HepG2 (cell line): ENCODE results near the gene RASGRP4. TPM values are rescaled to one million over a fixed set of nuclear protein-coding genes. Genes with fewer than 3 reads are reported as not detected.
A peak's percentile ranks its signal among the peaks of the same experiment; 100 is the strongest.

Source experiments
- ATAC-seq: fragments of 200-7000 bp; cut with Tn5 transposase; 3 replicates; pipeline ENCODE4 v1.9.1; 2020; ENCODE audit warnings: mild to moderate bottlenecking, moderate library complexity
- BruUV-seq: library from RNA; stranded (reverse); fragments of 400-500 nt; replicated peaks from 2 replicates; lab custom pipeline; 2021; lab: Mats Ljungman, UMichigan
- CTCF ChIA-PET: fragments of 300-600 bp; formaldehyde crosslinking; extraction: SDS; loops from one replicate; lab custom pipeline; 2021; ENCODE audit warnings: low total read pairs, inconsistent platforms, low intra/inter-chr PET ratio; lab: Yijun Ruan, JAX
- POLR2A ChIA-PET: fragments of 350-600 bp; sonication (Branson Sonifier 250); formaldehyde crosslinking; loops from one replicate; lab custom pipeline; 2020; ENCODE audit warnings: antibody characterized with exemption, inconsistent platforms; lab: Yijun Ruan, JAX
- DNase-seq: peaks from one replicate; pipeline ENCODE4 v3.0.0-alpha.2; 2015; ENCODE audit warnings: low spot score
- FAIRE-seq: peaks from 3 replicates; lab custom pipeline; 2011; peaks lifted over from hg19 to GRCh38; lab: Jason Lieb, UNC
- H2AFZ ChIP-seq: one replicate; pipeline ENCODE4 v1.6.1; 2011; ENCODE audit warnings: low read length, inconsistent platforms
- H3K27ac ChIP-seq: fragments of 300-600 bp; 3 replicates; pipeline ENCODE4 v1.8.0; 2011; ENCODE audit warnings: mixed run types, mild to moderate bottlenecking, mixed read lengths, low read length, inconsistent platforms; ENCODE audit not compliant: insufficient read depth; ENCODE audit errors: extremely low read length
- H3K27me3 ChIP-seq, 2 experiments: fragments of 200-600 bp in 1 of 2; 2 replicates in 1 of 2; 3 replicates in 1 of 2; pipeline versions ENCODE4 v1.6.0 to v1.8.0; 2011; ENCODE audit warnings: low read length in 2 of 2, mild to moderate bottlenecking in 2 of 2, moderate library complexity in 2 of 2, inconsistent platforms in 1 of 2; ENCODE audit not compliant: insufficient read depth in 2 of 2, control insufficient read depth in 1 of 2
- H3K36me3 ChIP-seq, 2 experiments: fragments of 200-600 bp in 1 of 2; replicated peaks in 1 of 2; 2 replicates in 1 of 2; 3 replicates in 1 of 2; pipeline versions ENCODE4 v1.5.1 to v1.8.0; 2011; ENCODE audit warnings: low read length in 2 of 2, inconsistent platforms in 1 of 2; ENCODE audit not compliant: insufficient read depth in 2 of 2, control insufficient read depth in 1 of 2
- H3K4me1 ChIP-seq: 2 replicates; pipeline ENCODE4 v1.5.1; 2012; ENCODE audit warnings: low read length, inconsistent platforms; ENCODE audit not compliant: insufficient read depth
- H3K4me2 ChIP-seq: 2 replicates; pipeline ENCODE4 v1.6.0; 2011; ENCODE audit warnings: low read depth, low read length, inconsistent platforms
- H3K4me3 ChIP-seq, 3 experiments: fragments of 200-600 bp in 1 of 3; sonication (generic), shearing (Covaris generic) in 1 of 3; replicated peaks in 1 of 3; 2 replicates each; pipeline ENCODE4 v1.5.1; 2011 to 2016; ENCODE audit warnings: low read length in 3 of 3, inconsistent platforms in 2 of 3, low read depth in 2 of 3, mild to moderate bottlenecking in 2 of 3, control low read depth in 1 of 3, mixed read lengths in 1 of 3; ENCODE audit not compliant: insufficient read depth in 1 of 3
- H3K79me2 ChIP-seq: one replicate; pipeline ENCODE4 v1.6.1; 2011; ENCODE audit warnings: low read length, inconsistent platforms; ENCODE audit not compliant: insufficient read depth
- H3K9ac ChIP-seq: 2 replicates; pipeline ENCODE4 v1.6.0; 2011; ENCODE audit warnings: mild to moderate bottlenecking, low read depth, low read length, inconsistent platforms; ENCODE audit not compliant: insufficient read depth
- H3K9me3 ChIP-seq: 2 replicates; pipeline ENCODE4 v1.5.1; 2012; ENCODE audit warnings: mild to moderate bottlenecking, low read length
- H4K20me1 ChIP-seq: 2 replicates; pipeline ENCODE4 v1.6.0; 2011; ENCODE audit warnings: inconsistent platforms, mild to moderate bottlenecking, low read length, moderate library complexity; ENCODE audit not compliant: insufficient read depth
- CBX5 ChIP-seq: sonication (generic); formaldehyde crosslinking; IDR thresholded peaks from 2 replicates; pipeline ENCODE4 v1.4.0; 2020; ENCODE audit warnings: missing genetic modification reagents, borderline replicate concordance
- FOXA1 ChIP-seq, 2 experiments: fragments of 450-650 bp in 1 of 2; sonication (generic) in 1 of 2; formaldehyde crosslinking in 1 of 2; IDR thresholded peaks; 2 replicates each; pipeline versions ENCODE4 v1.4.0 to v1.6.1; 2016 to 2020; ENCODE audit warnings: missing genetic modification reagents in 1 of 2
- GLI4 ChIP-seq: sonication (generic); formaldehyde crosslinking; IDR thresholded peaks from 2 replicates; pipeline ENCODE4 v1.5.1; 2020; ENCODE audit warnings: missing genetic modification reagents, mild to moderate bottlenecking, moderate library complexity, borderline replicate concordance
- HNRNPLL ChIP-seq: fragments of 200-400 bp; formaldehyde crosslinking; IDR thresholded peaks from 2 replicates; pipeline ENCODE4 v1.6.1; 2017; ENCODE audit warnings: mild to moderate bottlenecking, low read depth, low read length; ENCODE audit not compliant: poor library complexity, severe bottlenecking
- MIER2 ChIP-seq: IDR thresholded peaks from 2 replicates; pipeline ENCODE4 v1.6.1; 2016; ENCODE audit warnings: missing biosample characterization, missing genetic modification reagents
- POGZ ChIP-seq: sonication (generic); formaldehyde crosslinking; IDR thresholded peaks from 2 replicates; pipeline ENCODE4 v1.4.0; 2020; ENCODE audit warnings: mild to moderate bottlenecking, missing genetic modification reagents
- RFXAP ChIP-seq: sonication (generic); formaldehyde crosslinking; IDR thresholded peaks from 2 replicates; pipeline ENCODE4 v1.4.0; 2020; ENCODE audit warnings: missing genetic modification reagents, borderline replicate concordance
- SALL2 ChIP-seq: sonication (generic); formaldehyde crosslinking; IDR thresholded peaks from 2 replicates; pipeline ENCODE4 v1.8.1; 2023; ENCODE audit warnings: mild to moderate bottlenecking, missing genetic modification reagents, inconsistent platforms
- ZBTB7B ChIP-seq: sonication (generic); formaldehyde crosslinking; IDR thresholded peaks from 2 replicates; pipeline ENCODE4 v1.4.0; 2020; ENCODE audit warnings: missing genetic modification reagents
- ZNF777 ChIP-seq: sonication (generic); formaldehyde crosslinking; IDR thresholded peaks from 2 replicates; pipeline ENCODE4 v1.4.0; 2020; ENCODE audit warnings: missing genetic modification reagents
- WGBS: methylation state at CpG from one replicate; pipeline ENCODE4 v1.1.6; 2017; ENCODE audit warnings: low lambda C conversion rate; 5-methylcytosine and 5-hydroxymethylcytosine counted together
- in situ Hi-C: cut with HindIII; loops from 2 replicates; pipeline ENCODE4 v1.10.0; 2017; ENCODE audit warnings: low pct_unique_long_range_greater_than_20kb; ENCODE audit not compliant: extremely low pct_ligation_motif_present
- intact Hi-C: fragments of 100-400 bp; cut with micrococcal nuclease; formaldehyde crosslinking; loops from one replicate; pipeline ENCODE4 v1.10.0; 2022; ENCODE audit not compliant: unreplicated experiment
- polyA plus RNA-seq, 8 experiments: library from polyadenylated mRNA; depleted of rRNA in 3 of 8; stranded (reverse) in 7 of 8; unstranded in 1 of 8; fragments of >200 nt; fragmentation: Illumina TruSeq in 4 of 8; extraction: Trizol in 4 of 8; gene quantifications; 2 replicates each; pipeline versions ENCODE4 v1.2.1 to v1.2.3, GENCODE V29; 2011 to 2016; ENCODE audit warnings: low read depth in 4 of 8, missing spikeins in 1 of 8, mixed read lengths in 1 of 8; ENCODE audit not compliant: insufficient read depth in 1 of 8
- total RNA-seq, 5 experiments: library from RNA; depleted of rRNA; stranded (reverse); fragments of >200 nt; fragmentation: Illumina TruSeq; extraction: Trizol; gene quantifications; 2 replicates each; pipeline ENCODE4 v1.2.3, GENCODE V29; 2016; ENCODE audit warnings: low read depth in 1 of 5
- TF ChIP-seq, protein P1 (sequence below): sonication (generic); formaldehyde crosslinking; IDR thresholded peaks from 2 replicates; pipeline ENCODE4 v1.5.0; 2020; ENCODE audit warnings: mild to moderate bottlenecking, missing genetic modification reagents
- TF ChIP-seq, protein P2 (sequence below), 2 experiments: sonication (generic) in 1 of 2; formaldehyde crosslinking in 1 of 2; IDR thresholded peaks; 2 replicates each; pipeline versions ENCODE4 v1.4.0 to v1.6.1; 2018 to 2020; ENCODE audit warnings: missing genetic modification reagents in 2 of 2, borderline replicate concordance in 1 of 2, low read depth in 1 of 2, mild to moderate bottlenecking in 1 of 2, missing biosample characterization in 1 of 2
- TF ChIP-seq, protein P3 (sequence below): sonication (generic); formaldehyde crosslinking; IDR thresholded peaks from 2 replicates; pipeline ENCODE4 v1.4.0; 2020; ENCODE audit warnings: missing genetic modification reagents

Gene RASGRP4
- total and polyA plus RNA-seq, 2 of the 13 experiments (the other 11 are each of a cell fraction or from before 2014, with no cell fraction given): not detected

DNA sequence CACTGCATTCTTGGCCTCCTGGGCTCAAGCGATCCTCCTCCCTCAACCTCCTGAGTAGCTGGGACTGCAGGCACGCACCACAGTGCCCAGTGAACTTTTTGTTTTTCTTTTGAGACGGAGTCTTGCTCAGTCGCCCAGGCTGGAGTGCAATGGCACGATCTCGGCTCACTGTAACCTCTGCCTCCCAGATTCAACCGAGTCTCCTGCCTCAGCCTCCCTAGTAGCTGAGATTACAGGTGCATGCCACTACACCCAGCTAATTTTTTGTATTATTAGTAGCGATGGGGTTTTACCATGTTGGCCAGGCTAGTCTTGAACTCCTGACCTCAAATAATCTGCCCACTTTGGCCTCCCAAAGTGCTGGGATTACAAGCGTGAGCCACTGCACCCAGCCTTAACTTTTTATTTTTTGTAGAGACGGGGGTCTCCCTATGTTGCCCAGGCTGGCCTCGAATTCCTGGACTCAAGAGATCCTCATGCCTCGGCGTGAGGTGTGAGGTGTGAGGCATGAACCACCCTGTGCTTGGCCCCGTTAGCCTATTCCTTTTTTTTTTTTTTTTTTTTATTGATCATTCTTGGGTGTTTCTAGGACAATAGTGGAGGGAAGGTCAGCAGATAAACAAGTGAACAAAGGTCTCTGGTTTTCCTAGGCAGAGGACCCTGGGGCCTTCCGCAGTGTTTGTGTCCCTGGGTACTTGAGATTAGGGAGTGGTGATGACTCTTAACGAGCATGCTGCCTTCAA lies 62.9 kb downstream of the RASGRP4 start (continued):
- TF ChIP-seq, protein P1, sequence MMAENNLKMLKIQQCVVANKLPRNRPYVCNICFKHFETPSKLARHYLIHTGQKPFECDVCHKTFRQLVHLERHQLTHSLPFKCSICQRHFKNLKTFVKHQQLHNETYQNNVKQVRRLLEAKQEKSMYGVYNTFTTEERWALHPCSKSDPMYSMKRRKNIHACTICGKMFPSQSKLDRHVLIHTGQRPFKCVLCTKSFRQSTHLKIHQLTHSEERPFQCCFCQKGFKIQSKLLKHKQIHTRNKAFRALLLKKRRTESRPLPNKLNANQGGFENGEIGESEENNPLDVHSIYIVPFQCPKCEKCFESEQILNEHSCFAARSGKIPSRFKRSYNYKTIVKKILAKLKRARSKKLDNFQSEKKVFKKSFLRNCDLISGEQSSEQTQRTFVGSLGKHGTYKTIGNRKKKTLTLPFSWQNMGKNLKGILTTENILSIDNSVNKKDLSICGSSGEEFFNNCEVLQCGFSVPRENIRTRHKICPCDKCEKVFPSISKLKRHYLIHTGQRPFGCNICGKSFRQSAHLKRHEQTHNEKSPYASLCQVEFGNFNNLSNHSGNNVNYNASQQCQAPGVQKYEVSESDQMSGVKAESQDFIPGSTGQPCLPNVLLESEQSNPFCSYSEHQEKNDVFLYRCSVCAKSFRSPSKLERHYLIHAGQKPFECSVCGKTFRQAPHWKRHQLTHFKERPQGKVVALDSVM (CRISPR knock-in tag): peak; percentile 68; the same call in 1 of the 2 replicates

DNA sequence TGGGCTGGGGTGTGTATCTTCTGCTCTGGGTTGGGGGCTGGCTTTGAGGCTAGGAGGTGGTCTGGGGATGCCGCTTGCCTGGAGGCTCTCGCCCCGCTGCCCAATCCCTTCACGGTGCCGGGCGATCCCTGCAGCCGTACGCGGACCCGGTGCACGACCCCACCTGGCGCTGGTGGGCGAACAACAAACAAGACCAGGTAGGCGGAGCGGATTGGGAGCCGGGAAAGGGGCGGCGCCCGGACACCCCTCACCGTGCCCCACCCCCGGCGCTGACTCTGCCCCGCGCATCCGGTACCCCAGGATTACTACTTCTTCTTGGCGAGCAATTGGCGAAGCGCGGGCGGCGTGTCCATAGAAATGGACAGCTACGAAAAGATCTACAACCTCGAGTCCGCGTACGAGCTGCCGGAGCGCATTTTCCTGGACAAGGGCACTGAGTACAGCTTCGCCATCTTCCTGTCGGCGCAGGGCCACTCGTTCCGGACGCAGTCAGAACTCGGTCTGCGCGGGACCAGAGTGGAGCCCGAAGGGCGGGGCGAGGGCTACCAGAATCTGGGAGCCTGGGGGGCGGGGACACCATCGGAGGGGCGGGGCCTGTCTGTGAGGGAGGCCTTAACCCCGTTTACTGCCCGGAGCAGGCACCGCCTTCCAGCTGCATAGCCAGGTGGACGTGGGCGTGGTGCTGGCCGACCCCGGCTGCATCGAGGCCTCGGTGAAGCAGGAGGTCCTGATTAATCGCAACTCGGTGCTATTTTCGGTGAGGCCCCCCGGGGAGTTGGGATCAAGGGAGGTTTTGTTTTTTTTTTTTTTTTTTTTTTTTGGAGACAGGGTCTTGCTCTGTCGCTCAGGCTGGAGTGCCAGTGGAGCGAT lies 63.7 kb downstream of the RASGRP4 start:
- ATAC-seq (peak; percentile 55), DNase-seq (peak; percentile 23), FAIRE-seq (no peak)
- CTCF ChIA-PET: no interaction called here
- H3K27ac ChIP-seq: no peak overlapping the region
- no peaks in the 10 kb centered on the region for H3K9me3 ChIP-seq
- H3K36me3 ChIP-seq: no peaks in the 10 kb centered on the region
- peaks cover 15 to 43% of the 10 kb centered on the region in 2 experiments; a peak in 4 of 5 replicates for H3K27me3 ChIP-seq
- BruUV-seq: no TSS peak
- peak overlapping the region; percentile 88 for H3K4me2 ChIP-seq
- no peak overlapping the region for H3K9ac ChIP-seq
- H2AFZ ChIP-seq: no peak overlapping the region
- POLR2A ChIA-PET: interaction anchor here (0.9 to 2.2 kb wide), 4 partner anchors 12 to 41 kb away, joined by 3 to 24 read pairs (median 4); partner anchors contain the start of genes FAM98C, GGN, PSMD8 and SPRED3
- H3K4me3 ChIP-seq: peak overlapping the region; percentile 57 to 75 (median 62); a peak in 5 of 6 replicates
- H4K20me1 ChIP-seq: no peaks in the 10 kb centered on the region
- WGBS: 2% methylated on average over 19 of the region's 68 CpGs
- H3K4me1 ChIP-seq: peaks cover 36% of the 10 kb centered on the region
- in situ Hi-C loops: no loop called here
- no peaks in the 10 kb centered on the region for H3K79me2 ChIP-seq
- intact Hi-C loops: loop anchor here (1.0 kb wide), 1 partner anchor 8 kb away; no protein-coding TSS in a partner anchor
- TF ChIP-seq, protein P2, sequence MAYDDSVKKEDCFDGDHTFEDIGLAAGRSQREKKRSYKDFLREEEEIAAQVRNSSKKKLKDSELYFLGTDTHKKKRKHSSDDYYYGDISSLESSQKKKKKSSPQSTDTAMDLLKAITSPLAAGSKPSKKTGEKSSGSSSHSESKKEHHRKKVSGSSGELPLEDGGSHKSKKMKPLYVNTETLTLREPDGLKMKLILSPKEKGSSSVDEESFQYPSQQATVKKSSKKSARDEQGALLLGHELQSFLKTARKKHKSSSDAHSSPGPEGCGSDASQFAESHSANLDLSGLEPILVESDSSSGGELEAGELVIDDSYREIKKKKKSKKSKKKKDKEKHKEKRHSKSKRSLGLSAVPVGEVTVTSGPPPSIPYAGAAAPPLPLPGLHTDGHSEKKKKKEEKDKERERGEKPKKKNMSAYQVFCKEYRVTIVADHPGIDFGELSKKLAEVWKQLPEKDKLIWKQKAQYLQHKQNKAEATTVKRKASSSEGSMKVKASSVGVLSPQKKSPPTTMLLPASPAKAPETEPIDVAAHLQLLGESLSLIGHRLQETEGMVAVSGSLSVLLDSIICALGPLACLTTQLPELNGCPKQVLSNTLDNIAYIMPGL (CRISPR knock-in tag; IDR thresholded peaks at IDR 0.05; ENCODE audit: borderline replicate concordance in 1 of 2, low read depth in 1 of 2): 0 out of 4 replicates have a peak, but pooled peaks of 1 of the 2 experiments have one; percentile 36
- TF ChIP-seq CBX5: no peak
- 0 out of 2 replicates have a peak, but pooled peaks have one; percentile 31 for TF ChIP-seq ZBTB7B (CRISPR knock-in tag)
- TF ChIP-seq ZNF777 (CRISPR knock-in tag): 0 out of 2 replicates have a peak, but pooled peaks have one; percentile 53
- 0 out of 2 replicates have a peak, but pooled peaks have one; percentile 39 for TF ChIP-seq SALL2 (CRISPR knock-in tag)
- TF ChIP-seq, protein P3, sequence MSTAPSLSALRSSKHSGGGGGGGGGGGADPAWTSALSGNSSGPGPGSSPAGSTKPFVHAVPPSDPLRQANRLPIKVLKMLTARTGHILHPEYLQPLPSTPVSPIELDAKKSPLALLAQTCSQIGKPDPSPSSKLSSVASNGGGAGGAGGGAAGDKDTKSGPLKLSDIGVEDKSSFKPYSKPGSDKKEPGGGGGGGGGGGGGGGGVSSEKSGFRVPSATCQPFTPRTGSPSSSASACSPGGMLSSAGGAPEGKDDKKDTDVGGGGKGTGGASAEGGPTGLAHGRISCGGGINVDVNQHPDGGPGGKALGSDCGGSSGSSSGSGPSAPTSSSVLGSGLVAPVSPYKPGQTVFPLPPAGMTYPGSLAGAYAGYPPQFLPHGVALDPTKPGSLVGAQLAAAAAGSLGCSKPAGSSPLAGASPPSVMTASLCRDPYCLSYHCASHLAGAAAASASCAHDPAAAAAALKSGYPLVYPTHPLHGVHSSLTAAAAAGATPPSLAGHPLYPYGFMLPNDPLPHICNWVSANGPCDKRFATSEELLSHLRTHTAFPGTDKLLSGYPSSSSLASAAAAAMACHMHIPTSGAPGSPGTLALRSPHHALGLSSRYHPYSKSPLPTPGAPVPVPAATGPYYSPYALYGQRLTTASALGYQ (CRISPR knock-in tag): no peak
- TF ChIP-seq GLI4: no peak
- peak; percentile 29 for TF ChIP-seq HNRNPLL
- TF ChIP-seq MIER2 (CRISPR knock-in tag): no peak
- TF ChIP-seq POGZ (CRISPR knock-in tag): no peak
- no peak for TF ChIP-seq FOXA1 (IDR thresholded peaks at IDR 0.05)
- TF ChIP-seq FOXA1 (CRISPR knock-in tag; IDR thresholded peaks at IDR 0.05): 0 out of 2 replicates have a peak, but pooled peaks have one; percentile 23
- TF ChIP-seq RFXAP (CRISPR knock-in tag): no peak
